Activated CD8-positive, alpha-beta memory T cell treated with anti-CD3 and anti-CD28 coated beads for 24 hours (primary cell): Measurements from ENCODE around the gene NRIP2.
A peak's percentile ranks its signal among the peaks of the same experiment; 100 is the strongest.

Experiments
- DNase-seq: peaks from one replicate; pipeline ENCODE4 v3.0.0-alpha.2; 2020

Gene NRIP2

GRCh38 chr12:2804393-2805142 lies 30.3 kb downstream of the NRIP2 start:
- no peak for DNase-seq

- DNase-seq, result no peak
Measured at GRCh38 chr12:2803635-2804392, 31.0 kb downstream of the NRIP2 start.

DNA sequence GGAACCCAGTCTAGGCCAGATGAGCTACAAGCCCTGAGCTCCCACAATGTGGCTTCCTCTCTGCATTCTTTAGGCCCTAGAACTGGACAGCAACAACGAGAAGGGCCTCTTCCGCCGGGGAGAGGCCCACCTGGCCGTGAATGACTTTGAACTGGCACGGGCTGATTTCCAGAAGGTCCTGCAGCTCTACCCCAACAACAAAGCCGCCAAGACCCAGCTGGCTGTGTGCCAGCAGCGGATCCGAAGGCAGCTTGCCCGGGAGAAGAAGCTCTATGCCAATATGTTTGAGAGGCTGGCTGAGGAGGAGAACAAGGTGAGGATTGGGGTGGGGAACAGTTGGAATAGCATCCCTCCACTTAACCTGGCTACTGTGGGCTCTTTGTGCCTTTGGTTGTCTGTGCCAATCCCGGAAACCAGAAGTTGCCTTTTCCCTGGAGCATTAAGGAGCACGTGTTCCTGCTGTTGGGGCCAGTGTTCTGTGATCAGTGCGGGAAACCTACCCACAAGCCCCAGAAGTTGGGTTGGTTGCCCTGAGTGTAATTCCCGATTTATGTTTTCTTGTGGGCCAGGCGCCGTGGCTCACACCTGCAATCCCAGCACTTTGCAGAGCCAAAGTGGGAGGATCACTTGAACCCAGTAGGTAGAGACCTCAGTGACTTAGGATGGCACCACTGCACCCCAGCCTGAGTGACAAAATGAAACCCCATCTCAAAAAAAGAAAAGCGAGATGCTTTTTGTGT lies 33.6 kb downstream of the NRIP2 start:
- no peak for DNase-seq

DNA sequence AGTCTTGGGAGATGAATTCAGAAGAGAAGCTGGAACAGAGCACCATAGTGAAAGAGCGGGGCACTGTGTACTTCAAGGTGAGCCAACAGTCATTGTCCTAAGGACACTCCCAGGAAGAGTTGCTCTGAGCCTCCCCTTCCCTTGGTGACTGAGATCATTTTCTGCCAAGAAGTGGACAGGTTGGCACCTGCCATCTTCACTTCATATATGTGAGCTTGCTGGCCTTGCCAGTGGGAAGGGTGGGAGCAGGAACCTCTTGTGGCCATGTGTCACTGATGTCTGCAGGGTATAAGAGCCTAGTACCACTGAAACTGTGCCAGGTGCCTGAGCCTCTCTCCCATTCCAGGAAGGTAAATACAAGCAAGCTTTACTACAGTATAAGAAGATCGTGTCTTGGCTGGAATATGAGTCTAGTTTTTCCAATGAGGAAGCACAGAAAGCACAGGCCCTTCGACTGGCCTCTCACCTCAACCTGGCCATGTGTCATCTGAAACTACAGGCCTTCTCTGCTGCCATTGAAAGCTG lies 34.7 kb downstream of the NRIP2 start:
- DNase-seq, result no peak

- no peak for DNase-seq
Measured at GRCh38 chr12:2797721-2798418, 37.0 kb downstream of the NRIP2 start.

- DNase-seq, result no peak
Measured at GRCh38 chr12:2796187-2796666, 38.6 kb downstream of the NRIP2 start.

DNA sequence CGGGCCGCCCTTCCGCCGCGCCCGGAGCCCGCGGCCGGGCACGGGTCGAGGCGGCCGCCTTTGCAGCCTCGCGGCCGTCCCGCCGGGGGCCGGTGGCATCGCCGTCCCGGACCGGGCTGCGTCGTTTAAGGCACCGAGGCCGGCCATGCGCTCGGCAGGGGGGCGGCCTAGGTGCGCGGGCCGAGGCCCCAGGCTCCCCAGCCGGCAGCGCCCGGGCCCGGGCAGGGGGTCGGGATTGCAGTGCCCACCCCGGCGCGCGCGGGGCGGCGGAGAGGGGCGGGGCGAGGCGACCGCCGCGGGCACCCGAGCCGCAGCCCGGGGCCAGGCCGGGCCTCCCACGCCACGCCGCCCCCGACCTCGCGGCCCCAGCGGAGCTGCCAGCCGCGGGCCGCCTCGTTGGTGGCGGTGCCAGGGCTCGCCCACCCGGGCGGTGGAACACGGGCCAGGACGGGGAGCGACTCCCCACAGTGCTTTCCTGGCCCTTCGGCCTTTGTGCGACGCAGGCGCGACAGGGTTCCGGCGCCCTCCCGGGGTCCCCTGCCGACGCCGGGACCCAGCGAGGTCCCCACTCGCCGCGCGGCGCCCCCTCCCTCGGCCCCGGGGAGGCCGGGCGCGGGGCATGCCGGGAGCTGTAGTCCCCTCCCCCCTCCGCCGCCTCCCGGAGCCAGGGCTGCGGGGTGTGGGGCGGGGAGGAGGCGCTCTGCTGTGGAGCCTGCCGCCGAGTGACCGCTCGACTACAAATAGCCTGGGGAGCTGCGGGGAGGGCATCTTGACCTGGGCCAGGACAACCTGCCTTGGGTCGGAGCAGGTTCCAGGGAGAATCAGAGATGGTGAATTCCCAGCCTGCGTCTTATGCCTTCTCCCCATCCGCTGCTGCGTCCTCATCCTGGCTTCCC lies 39.3 kb downstream of the NRIP2 start:
- peak; percentile 87 for DNase-seq

- DNase-seq, result peak; percentile 93
Measured at GRCh38 chr12:2794736-2795289, 40.0 kb downstream of the NRIP2 start, which contains the start of gene FKBP4. Gene FKBP4 (plus strand): TSS chr12:2794970. CDS start chr12:2795140, 170 bp downstream.

DNA sequence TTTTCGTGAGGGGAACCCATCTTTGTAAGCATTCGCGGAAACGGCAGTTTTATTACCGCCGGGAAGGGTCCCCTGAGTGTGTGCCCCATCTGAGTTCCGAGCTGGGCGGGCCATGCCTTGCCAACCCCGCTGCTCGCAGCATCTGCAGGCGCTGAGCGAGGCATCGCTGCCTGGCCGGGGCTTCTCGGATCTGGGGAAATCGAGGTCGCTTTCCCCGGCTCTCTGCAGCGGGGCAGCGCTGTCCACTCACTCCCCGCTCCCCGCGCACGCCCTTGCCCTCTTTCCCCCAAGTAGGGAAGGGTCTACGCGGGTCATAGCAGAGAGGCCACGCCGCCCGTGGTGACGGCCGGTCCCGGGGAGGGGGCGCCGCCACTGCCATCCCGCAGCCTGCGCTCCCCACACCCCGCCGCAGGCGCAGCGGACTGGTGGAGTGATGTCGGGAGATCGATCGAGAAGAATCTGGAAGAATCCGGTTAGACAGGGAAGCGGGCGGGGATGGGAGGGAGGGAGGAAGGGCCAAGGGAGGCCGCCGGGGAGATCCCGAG lies 40.6 kb downstream of the NRIP2 start:
- peak; percentile 80 for DNase-seq

DNA sequence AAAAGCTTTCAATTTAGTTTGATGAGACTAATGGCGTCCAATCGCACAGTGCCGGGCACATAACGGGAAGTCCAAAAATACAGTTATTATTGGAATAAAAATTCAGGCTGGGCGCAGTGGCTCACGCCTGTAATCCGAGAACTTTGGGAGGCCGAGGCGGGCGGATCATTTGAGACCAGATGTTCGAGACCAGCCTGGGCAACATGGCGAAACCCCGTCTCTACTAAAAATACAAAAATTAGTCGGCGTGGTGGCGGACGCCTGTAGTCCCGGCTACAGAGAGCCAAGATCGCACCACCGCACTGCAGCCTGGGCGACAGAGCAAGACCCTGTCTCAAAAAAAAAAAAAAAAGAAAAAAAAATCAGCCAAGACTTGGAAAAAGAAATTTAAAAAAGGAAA lies 41.3 kb downstream of the NRIP2 start:
- DNase-seq, result no peak

GRCh38 chr12:2792671-2793500 lies 41.9 kb downstream of the NRIP2 start:
- DNase-seq, result no peak

GRCh38 chr12:2791089-2791488 lies 43.7 kb downstream of the NRIP2 start:
- no peak for DNase-seq

- no peak for DNase-seq
Measured at GRCh38 chr12:2785017-2785416, 49.8 kb downstream of the NRIP2 start.

DNA sequence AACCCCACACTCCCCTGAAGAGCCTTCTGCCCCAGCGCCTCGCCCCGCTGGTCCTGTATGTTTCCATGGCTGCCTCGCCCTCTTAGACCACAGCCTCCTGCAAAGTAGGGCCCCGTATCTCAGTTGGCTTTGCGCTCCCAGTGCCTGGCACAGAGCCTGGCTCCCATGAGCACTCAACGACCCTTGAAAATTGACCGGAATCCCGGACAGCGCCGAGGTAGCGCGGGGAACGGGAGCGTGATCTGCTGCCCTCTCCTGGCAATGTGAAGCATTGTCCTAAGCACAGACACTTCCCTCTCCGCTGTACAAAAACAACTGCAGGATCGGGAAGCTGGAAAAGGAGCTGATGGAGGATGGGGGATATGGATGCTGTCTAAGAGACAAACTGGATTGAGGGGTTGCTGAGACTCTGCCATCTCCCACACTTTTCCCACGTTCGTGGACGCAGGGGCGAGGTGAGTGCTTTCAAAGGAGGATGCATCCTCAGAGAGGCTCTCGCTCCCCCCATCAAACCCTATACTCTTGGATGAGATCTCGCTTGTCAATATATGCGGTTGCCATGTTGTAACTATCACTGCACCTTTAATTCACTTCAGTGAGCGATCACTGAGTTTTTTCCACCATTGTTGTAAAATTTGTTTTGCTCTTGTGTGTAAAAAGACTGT lies 50.8 kb downstream of the NRIP2 start:
- DNase-seq, result peak; percentile 83

GRCh38 chr12:2779281-2779680 lies 55.6 kb downstream of the NRIP2 start:
- peak; percentile 32 for DNase-seq

- peak; percentile 33 for DNase-seq
Measured at GRCh38 chr12:2776129-2776806, 58.6 kb downstream of the NRIP2 start.

DNA sequence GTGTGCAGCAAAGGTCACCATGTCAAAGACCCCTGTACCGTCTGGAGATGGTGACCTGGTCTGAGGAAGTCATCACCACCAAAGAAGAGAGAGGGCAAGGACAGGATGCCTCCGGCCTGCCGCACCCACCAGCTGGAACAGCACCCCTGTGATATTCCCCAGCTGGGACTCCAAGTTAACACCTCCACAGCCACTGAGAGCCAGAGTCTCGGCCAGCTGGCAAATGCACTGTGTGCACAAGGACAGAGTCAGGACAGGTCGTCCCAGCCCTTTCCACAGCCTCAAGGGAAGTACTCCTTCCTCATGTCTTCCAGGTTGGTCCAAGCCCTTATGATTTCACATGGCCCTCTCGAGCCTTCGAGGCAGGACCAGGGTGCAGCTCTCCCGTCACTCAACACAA lies 59.4 kb downstream of the NRIP2 start:
- DNase-seq, result peak; percentile 24
